H1 (cell line): ENCODE measurements around the gene PRR7.

Experiments used
- KDM5A ChIP-seq: fragments of 200-600 bp; IDR thresholded peaks from 2 replicates; pipeline ENCODE4 v1.7.1; 2012; ENCODE audit warnings: mild to moderate bottlenecking, low read length, inconsistent platforms, mixed read lengths
- POLR2A ChIP-seq, 2 experiments: IDR thresholded peaks; 1 replicate in 1 of 2; 2 replicates in 1 of 2; pipeline ENCODE4 v1.6.1; 2011; ENCODE audit warnings: low read depth in 2 of 2, low read length in 2 of 2, mild to moderate bottlenecking in 2 of 2; ENCODE audit errors: control extremely low read depth in 1 of 2
- YY1 ChIP-seq: IDR thresholded peaks from 2 replicates; pipeline ENCODE4 v1.6.1; 2011; ENCODE audit warnings: low read depth, mild to moderate bottlenecking, low read length
- TF ChIP-seq, protein P1 (sequence below), 3 experiments: IDR thresholded peaks; 1 replicate in 2 of 3; 2 replicates in 1 of 3; pipeline versions ENCODE4 v1.5.1 to v1.6.1; 2011; ENCODE audit warnings: low read length in 3 of 3, mild to moderate bottlenecking in 3 of 3, inconsistent platforms in 2 of 3, low read depth in 1 of 3, moderate library complexity in 1 of 3; ENCODE audit not compliant: insufficient read depth in 1 of 3; ENCODE audit errors: control extremely low read depth in 1 of 3

- TF ChIP-seq YY1, result no peak
- no peak for TF ChIP-seq POLR2A (IDR thresholded peaks at IDR 0.05; ENCODE audit: control extremely low read depth in 1 of 2, low read depth in 2 of 2, low read length in 2 of 2)
- TF ChIP-seq, protein P1, sequence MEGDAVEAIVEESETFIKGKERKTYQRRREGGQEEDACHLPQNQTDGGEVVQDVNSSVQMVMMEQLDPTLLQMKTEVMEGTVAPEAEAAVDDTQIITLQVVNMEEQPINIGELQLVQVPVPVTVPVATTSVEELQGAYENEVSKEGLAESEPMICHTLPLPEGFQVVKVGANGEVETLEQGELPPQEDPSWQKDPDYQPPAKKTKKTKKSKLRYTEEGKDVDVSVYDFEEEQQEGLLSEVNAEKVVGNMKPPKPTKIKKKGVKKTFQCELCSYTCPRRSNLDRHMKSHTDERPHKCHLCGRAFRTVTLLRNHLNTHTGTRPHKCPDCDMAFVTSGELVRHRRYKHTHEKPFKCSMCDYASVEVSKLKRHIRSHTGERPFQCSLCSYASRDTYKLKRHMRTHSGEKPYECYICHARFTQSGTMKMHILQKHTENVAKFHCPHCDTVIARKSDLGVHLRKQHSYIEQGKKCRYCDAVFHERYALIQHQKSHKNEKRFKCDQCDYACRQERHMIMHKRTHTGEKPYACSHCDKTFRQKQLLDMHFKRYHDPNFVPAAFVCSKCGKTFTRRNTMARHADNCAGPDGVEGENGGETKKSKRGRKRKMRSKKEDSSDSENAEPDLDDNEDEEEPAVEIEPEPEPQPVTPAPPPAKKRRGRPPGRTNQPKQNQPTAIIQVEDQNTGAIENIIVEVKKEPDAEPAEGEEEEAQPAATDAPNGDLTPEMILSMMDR (IDR thresholded peaks at IDR 0.05; ENCODE audit: control extremely low read depth in 1 of 3, insufficient read depth in 1 of 3, low read depth in 1 of 3, low read length in 3 of 3), result no peak
- no peak for TF ChIP-seq KDM5A
These were observed 25.2 kb downstream of the PRR7 start for GRCh38 chr5:177471610-177472356.
